Measurements from ENCODE around the gene MAGEB2. TPM values are rescaled to one million over a fixed set of nuclear protein-coding genes. Genes with fewer than 3 reads are reported as not detected.

Gene MAGEB2
- total RNA-seq, 1 donor from 2014 or later, result not detected

DNA sequence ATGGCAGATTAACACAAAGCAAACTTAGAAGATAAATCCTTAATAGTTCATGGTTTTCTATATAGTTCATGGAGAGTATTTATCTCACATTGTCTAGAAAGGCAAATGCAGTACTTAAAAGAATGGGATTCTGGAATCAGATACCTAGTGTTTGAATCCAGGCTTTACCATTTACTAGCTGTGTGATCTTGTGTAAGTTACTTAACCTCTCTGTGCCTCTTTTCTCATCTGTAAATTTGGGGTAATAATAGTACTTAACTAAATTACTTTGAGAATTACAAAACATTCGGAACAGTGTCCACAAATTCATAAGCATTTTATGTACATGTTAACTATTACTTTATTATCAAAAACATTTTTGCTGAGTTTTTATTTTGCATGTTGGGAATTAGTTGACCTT is 47.4 kb downstream of the MAGEB2 start:
- DNase-seq (ENCODE audit: extremely low spot score in 2 of 2), result no peak
- H3K4me3 ChIP-seq, result no peak overlapping the region
- no peaks in the 10 kb centered on the region for H3K9me3 ChIP-seq
- no peak for TF ChIP-seq POLR2A (IDR thresholded peaks at IDR 0.05)
- TF ChIP-seq POLR2AphosphoS5 (IDR thresholded peaks at IDR 0.05; ENCODE audit: insufficient read depth in 1 of 2, low read depth in 1 of 2), result no peak
- no peak for TF ChIP-seq CTCF (IDR thresholded peaks at IDR 0.05)
- no peaks in the 10 kb centered on the region for H3K4me1 ChIP-seq
- H3K36me3 ChIP-seq, result no peaks in the 10 kb centered on the region
- no peaks in the 10 kb centered on the region for H3K27me3 ChIP-seq
- no peak overlapping the region for H3K27ac ChIP-seq
- intact Hi-C loops (cut with DNase I), result no loop called here

Other genes with a start within 250 kb of the MAGEB2 start
- gene MAGEB3, start 15.1 kb downstream of the MAGEB2 start, total RNA-seq, result not detected
- gene MAGEB4, start 26.4 kb downstream of the MAGEB2 start, total RNA-seq, result not detected
- gene MAGEB1, start 31.6 kb downstream of the MAGEB2 start, total RNA-seq, result not detected
- 3.2 TPM for gene NR0B1, start 93.8 kb downstream of the MAGEB2 start, total RNA-seq

Measured in vagina (tissue), 2 donors.